CD8-positive, alpha-beta memory T cell (primary cell): Measurements from ENCODE around the gene C1orf146. TPM values are rescaled to one million over a fixed set of nuclear protein-coding genes. Genes with fewer than 3 reads are reported as not detected.
"Not testable (repeated sequence)": the region's sequence is repeated elsewhere in the genome, so short reads cannot be mapped to it uniquely, and the experiment has no call there.

ENCODE experiments used
- CTCF ChIA-PET: fragments of 350-600 bp; sonication (Branson Sonifier 250); formaldehyde crosslinking; loops from one replicate; lab custom pipeline; 2021; ENCODE audit warnings: antibody characterized with exemption; lab: Charles Lee
- POLR2A ChIA-PET: fragments of 350-600 bp; sonication (Branson Sonifier 250); formaldehyde crosslinking; loops from one replicate; lab custom pipeline; 2021; ENCODE audit warnings: antibody characterized with exemption; lab: Charles Lee
- DNase-seq, 5 donors: peaks; one replicate each; pipeline versions ENCODE4 v3.0.0 to v3.0.0-alpha.2; 2020 to 2022; ENCODE audit warnings: mixed read lengths in 1 of 5
- H3K27ac ChIP-seq: one replicate; pipeline ENCODE4 v1.7.0; 2013; ENCODE audit warnings: low read depth, mild to moderate bottlenecking, low read length, moderate library complexity
- H3K27me3 ChIP-seq: 2 replicates; pipeline ENCODE4 v1.7.0; 2013; ENCODE audit warnings: low read length, mild to moderate bottlenecking; ENCODE audit not compliant: insufficient read depth, poor library complexity, severe bottlenecking
- H3K36me3 ChIP-seq: 2 replicates; pipeline ENCODE4 v1.7.0; 2013; ENCODE audit warnings: mild to moderate bottlenecking, low read length, moderate library complexity; ENCODE audit not compliant: insufficient read depth
- H3K4me1 ChIP-seq: 2 replicates; pipeline ENCODE4 v1.7.0; 2013; ENCODE audit warnings: mild to moderate bottlenecking, low read length, moderate library complexity; ENCODE audit not compliant: insufficient read depth
- H3K4me3 ChIP-seq: 2 replicates; pipeline ENCODE4 v1.7.0; 2013; ENCODE audit warnings: mild to moderate bottlenecking, low read length
- H3K9me3 ChIP-seq: 2 replicates; pipeline ENCODE4 v1.7.0; 2013; ENCODE audit warnings: mild to moderate bottlenecking, low read length
- H3K27ac Mint-ChIP-seq, 8 donors: one replicate each; pipeline ENCODE4 v1.8.0; 2020 to 2021; ENCODE audit warnings: mixed read lengths in 8 of 8, mild to moderate bottlenecking in 6 of 8, inconsistent platforms in 3 of 8, moderate library complexity in 3 of 8
- H3K27me3 Mint-ChIP-seq, 2 donors: one replicate each; pipeline ENCODE4 v1.8.0; 2020 to 2021; ENCODE audit warnings: mixed read lengths in 2 of 2, mild to moderate bottlenecking in 1 of 2, moderate library complexity in 1 of 2
- H3K36me3 Mint-ChIP-seq, 3 donors: one replicate each; pipeline ENCODE4 v1.8.0; 2020 to 2021; ENCODE audit warnings: mixed read lengths in 3 of 3, inconsistent platforms in 1 of 3, mild to moderate bottlenecking in 1 of 3
- H3K4me1 Mint-ChIP-seq, 3 donors: one replicate each; pipeline ENCODE4 v1.8.0; 2020 to 2021; ENCODE audit warnings: mixed read lengths in 3 of 3, inconsistent platforms in 1 of 3, mild to moderate bottlenecking in 1 of 3
- H3K4me3 Mint-ChIP-seq, 7 donors: one replicate each; pipeline ENCODE4 v1.8.0; 2020 to 2021; ENCODE audit warnings: mixed read lengths in 7 of 7, mild to moderate bottlenecking in 6 of 7, moderate library complexity in 4 of 7, inconsistent platforms in 2 of 7
- H3K9me3 Mint-ChIP-seq, 5 donors: one replicate each; pipeline ENCODE4 v1.8.0; 2020 to 2022; ENCODE audit warnings: mixed read lengths in 5 of 5, mild to moderate bottlenecking in 3 of 5, moderate library complexity in 2 of 5, inconsistent platforms in 1 of 5
- polyA plus RNA-seq: library from polyadenylated mRNA; unstranded; fragments of 300-500 nt; fragmentation: Illumina TruSeq; gene quantifications from one replicate; pipeline ENCODE4 v1.2.3, GENCODE V29; 2021
- total RNA-seq, 2 experiments: library from RNA; stranded (reverse); gene quantifications; one replicate each; pipeline ENCODE4 v1.2.3, GENCODE V29; 2021

The C1orf146 gene
- total and polyA plus RNA-seq, 3 experiments from 2014 or later: not detected

- Mint-ChIP-seq H3K27ac (no peak overlapping the region), H3K4me1 (no peaks in the 10 kb centered on the region), H3K27me3 (peaks cover 3 to 14% of the 10 kb centered on the region in 2 donors), H3K9me3 (no peaks in the 10 kb centered on the region), H3K4me3 (no peak overlapping the region), H3K36me3 (no peaks in the 10 kb centered on the region)
- no peak for DNase-seq
- Histone ChIP-seq H3K9me3 (no peaks in the 10 kb centered on the region), H3K27me3 (no peaks in the 10 kb centered on the region), H3K36me3 (no peaks in the 10 kb centered on the region), H3K4me3 (no peak overlapping the region), H3K4me1 (no peaks in the 10 kb centered on the region), H3K27ac (no peak overlapping the region)
- CTCF ChIA-PET: no interaction called here
- POLR2A ChIA-PET: no interaction called here
These were observed 10.7 kb downstream of the C1orf146 start for GRCh38 chr1:92228401-92228800.

- ChIA-PET POLR2A (no interaction called here), CTCF (no interaction called here)
- no peak overlapping the region for H3K4me3 Mint-ChIP-seq
- H3K27ac ChIP-seq: no peak overlapping the region
- H3K36me3 ChIP-seq: no peaks in the 10 kb centered on the region
- no peaks in the 10 kb centered on the region for H3K36me3 Mint-ChIP-seq
- no peaks in the 10 kb centered on the region for H3K27me3 ChIP-seq
- no peaks in the 10 kb centered on the region for H3K4me1 Mint-ChIP-seq
- H3K4me3 ChIP-seq: no peak overlapping the region
- H3K27ac Mint-ChIP-seq: no peak overlapping the region
- no peaks in the 10 kb centered on the region for H3K9me3 Mint-ChIP-seq
- peaks cover 5 to 14% of the 10 kb centered on the region in 2 donors for H3K27me3 Mint-ChIP-seq
- no peak for DNase-seq
- H3K4me1 ChIP-seq: no peaks in the 10 kb centered on the region
- H3K9me3 ChIP-seq: no peaks in the 10 kb centered on the region
These were observed 13.0 kb downstream of the C1orf146 start for GRCh38 chr1:92230736-92231135.

GRCh38 chr1:92240034-92240433 lies 22.3 kb downstream of the C1orf146 start:
- CTCF ChIA-PET: no interaction called here
- Histone ChIP-seq H3K27me3 (no peaks in the 10 kb centered on the region), H3K27ac (no peak overlapping the region), H3K4me3 (no peak overlapping the region), H3K4me1 (no peaks in the 10 kb centered on the region), H3K9me3 (no peaks in the 10 kb centered on the region), H3K36me3 (no peaks in the 10 kb centered on the region)
- Mint-ChIP-seq H3K27ac (no peak overlapping the region), H3K36me3 (peaks cover 0 to 4% (median 0%) of the 10 kb centered on the region in 3 donors), H3K9me3 (no peaks in the 10 kb centered on the region), H3K4me3 (no peak overlapping the region), H3K27me3 (peaks cover 3 to 11% of the 10 kb centered on the region in 2 donors), H3K4me1 (no peaks in the 10 kb centered on the region)
- POLR2A ChIA-PET: interaction anchor here (0.6 kb wide), 1 partner anchor 56 kb away, joined by 3 read pairs; no protein-coding TSS in a partner anchor
- no peak for DNase-seq

GRCh38 chr1:92244376-92244775 lies 26.7 kb downstream of the C1orf146 start:
- no peak overlapping the region for H3K4me3 ChIP-seq
- CTCF ChIA-PET: no interaction called here
- Mint-ChIP-seq H3K4me3 (no peak overlapping the region), H3K27ac (peak overlapping the region in 3 of 8 donors; percentile 23 to 71 (median 60)), H3K27me3 (no peaks in the 10 kb centered on the region), H3K9me3 (no peaks in the 10 kb centered on the region), H3K36me3 (peaks cover 4 to 21% (median 13%) of the 10 kb centered on the region in 3 donors), H3K4me1 (no peaks in the 10 kb centered on the region)
- H3K9me3 ChIP-seq: no peaks in the 10 kb centered on the region
- DNase-seq: no peak
- POLR2A ChIA-PET: no interaction called here
- H3K27me3 ChIP-seq: no peaks in the 10 kb centered on the region
- no peaks in the 10 kb centered on the region for H3K4me1 ChIP-seq
- no peaks in the 10 kb centered on the region for H3K36me3 ChIP-seq
- no peak overlapping the region for H3K27ac ChIP-seq

GRCh38 chr1:92254714-92255113 lies 37.0 kb downstream of the C1orf146 start:
- POLR2A ChIA-PET, H3K27ac Mint-ChIP-seq, CTCF ChIA-PET, H3K4me3 Mint-ChIP-seq, H3K36me3 ChIP-seq, H3K4me3 ChIP-seq, H3K27ac ChIP-seq, DNase-seq, H3K4me1 ChIP-seq, H3K9me3 ChIP-seq, H3K27me3 Mint-ChIP-seq, H3K27me3 ChIP-seq: not testable (repeated sequence)
- peaks cover 6 to 19% (median 15%) of the 10 kb centered on the region in 5 donors for H3K9me3 Mint-ChIP-seq
- H3K4me1 Mint-ChIP-seq: peaks cover 0 to 16% (median 6%) of the 10 kb centered on the region in 3 donors
- peaks cover 53 to 80% (median 60%) of the 10 kb centered on the region in 3 donors for H3K36me3 Mint-ChIP-seq

- H3K36me3 ChIP-seq: no peaks in the 10 kb centered on the region
- peak overlapping the region in 1 of 8 donors; percentile 14 for H3K27ac Mint-ChIP-seq
- H3K27me3 ChIP-seq: no peaks in the 10 kb centered on the region
- CTCF ChIA-PET: no interaction called here
- no peak for DNase-seq
- H3K9me3 ChIP-seq: no peaks in the 10 kb centered on the region
- H3K4me1 ChIP-seq: no peaks in the 10 kb centered on the region
- H3K4me1 Mint-ChIP-seq: peaks cover 0 to 16% (median 6%) of the 10 kb centered on the region in 3 donors
- no peak overlapping the region for H3K4me3 ChIP-seq
- peaks cover 0 to 3% of the 10 kb centered on the region in 2 donors for H3K27me3 Mint-ChIP-seq
- H3K9me3 Mint-ChIP-seq: peaks cover 2 to 12% (median 9%) of the 10 kb centered on the region in 5 donors
- POLR2A ChIA-PET: no interaction called here
- no peak overlapping the region for H3K27ac ChIP-seq
- H3K4me3 Mint-ChIP-seq: no peak overlapping the region
- peaks cover 49 to 90% (median 51%) of the 10 kb centered on the region in 3 donors for H3K36me3 Mint-ChIP-seq
These were observed 41.6 kb downstream of the C1orf146 start for GRCh38 chr1:92259350-92259749.

GRCh38 chr1:92262516-92262915 lies 44.8 kb downstream of the C1orf146 start:
- Mint-ChIP-seq H3K27ac (no peak overlapping the region), H3K4me3 (no peak overlapping the region), H3K9me3 (no peaks in the 10 kb centered on the region), H3K27me3 (no peaks in the 10 kb centered on the region), H3K36me3 (peaks cover 21 to 80% (median 29%) of the 10 kb centered on the region in 3 donors), H3K4me1 (peaks cover 0 to 5% (median 0%) of the 10 kb centered on the region in 3 donors)
- no peak for DNase-seq
- CTCF ChIA-PET: interaction anchor here (1.2 kb wide), 1 partner anchor 11 kb away, joined by 3 read pairs; no protein-coding TSS in a partner anchor
- POLR2A ChIA-PET: no interaction called here
- H3K9me3 ChIP-seq: no peaks in the 10 kb centered on the region
- H3K4me1 ChIP-seq: no peaks in the 10 kb centered on the region
- no peaks in the 10 kb centered on the region for H3K27me3 ChIP-seq
- no peak overlapping the region for H3K27ac ChIP-seq
- no peaks in the 10 kb centered on the region for H3K36me3 ChIP-seq
- no peak overlapping the region for H3K4me3 ChIP-seq

GRCh38 chr1:92273039-92273438 lies 55.3 kb downstream of the C1orf146 start:
- H3K27ac Mint-ChIP-seq: no peak overlapping the region
- peaks cover 0 to 17% (median 8%) of the 10 kb centered on the region in 3 donors for H3K4me1 Mint-ChIP-seq
- DNase-seq: no peak
- no peak overlapping the region for H3K4me3 Mint-ChIP-seq
- H3K9me3 ChIP-seq: no peaks in the 10 kb centered on the region
- ChIA-PET POLR2A (no interaction called here), CTCF (interaction anchor here (1.1 kb wide), 1 partner anchor 10 kb away, joined by 3 read pairs; no protein-coding TSS in a partner anchor)
- no peak overlapping the region for H3K27ac ChIP-seq
- H3K9me3 Mint-ChIP-seq: no peaks in the 10 kb centered on the region
- no peaks in the 10 kb centered on the region for H3K4me1 ChIP-seq
- H3K36me3 Mint-ChIP-seq: peaks cover 4 to 67% (median 33%) of the 10 kb centered on the region in 3 donors
- H3K27me3 ChIP-seq: no peaks in the 10 kb centered on the region
- H3K27me3 Mint-ChIP-seq: peaks cover 0 to 1% of the 10 kb centered on the region in 2 donors
- peaks cover 24% of the 10 kb centered on the region for H3K36me3 ChIP-seq
- H3K4me3 ChIP-seq: no peak overlapping the region
